ENCODE measurements around the gene GABRR2.

The GABRR2 gene

DNA sequence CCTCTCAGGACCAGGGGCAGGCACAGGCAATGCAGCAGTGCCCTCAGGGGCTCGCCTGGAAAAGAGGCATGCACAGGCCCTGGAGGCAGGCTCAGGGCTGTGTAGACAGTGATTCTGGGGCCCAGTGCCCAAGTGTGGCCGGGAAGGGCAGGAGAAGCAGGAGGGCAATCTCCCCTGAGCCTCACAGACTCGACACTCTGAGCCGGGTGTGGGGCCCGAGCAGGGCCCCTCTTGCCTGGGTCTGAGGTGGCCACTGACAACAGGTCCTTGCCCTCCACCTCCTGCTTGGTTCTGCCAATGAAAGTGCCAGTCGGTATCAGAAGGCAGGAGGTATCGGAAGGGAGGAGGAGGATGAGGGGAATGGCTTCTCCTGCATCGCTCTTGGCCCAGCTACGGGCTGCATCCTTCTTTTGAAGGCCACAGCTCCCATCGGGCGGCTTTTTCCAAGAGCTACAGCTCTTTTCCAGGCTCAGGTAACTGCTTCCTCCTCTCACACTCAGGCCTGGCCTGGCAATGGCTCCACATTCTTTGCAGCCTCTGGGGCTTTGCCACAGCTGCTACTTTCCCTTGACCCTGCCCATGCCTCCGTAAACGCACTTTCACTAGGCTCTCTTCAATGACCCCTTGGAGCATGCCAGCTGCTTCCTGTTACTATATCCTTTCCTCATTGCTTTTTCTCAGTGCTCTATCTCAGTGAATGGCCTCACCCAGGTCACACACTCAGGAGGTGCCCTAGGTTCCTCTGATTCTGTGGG is 24.5 kb downstream of the GABRR2 start:
- no peak for DNase-seq

DNA sequence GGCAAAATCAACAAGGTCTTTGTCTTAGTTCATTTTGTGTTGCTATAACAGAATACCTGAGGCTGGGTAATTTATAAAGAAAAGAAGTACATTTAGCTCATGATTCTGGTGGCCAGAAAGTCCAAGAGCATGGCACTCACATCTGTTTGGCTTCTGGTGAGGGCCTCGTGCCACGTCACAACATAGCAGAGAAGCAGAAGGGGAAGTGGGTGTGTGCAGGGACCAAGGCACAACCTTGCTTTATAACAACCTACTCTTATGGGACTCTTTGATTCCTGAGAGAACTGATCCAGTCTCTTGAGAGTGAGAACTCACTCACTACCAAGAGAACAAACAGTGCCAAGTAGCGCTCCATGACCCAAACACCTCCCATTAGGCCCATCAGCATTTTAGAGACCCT is 25.4 kb downstream of the GABRR2 start:
- no peak for DNase-seq

GRCh38 chr6:89287351-89288028 is 27.6 kb downstream of the GABRR2 start:
- no peak for DNase-seq

GRCh38 chr6:89286516-89286915 is 28.6 kb downstream of the GABRR2 start:
- no peak for DNase-seq

DNA sequence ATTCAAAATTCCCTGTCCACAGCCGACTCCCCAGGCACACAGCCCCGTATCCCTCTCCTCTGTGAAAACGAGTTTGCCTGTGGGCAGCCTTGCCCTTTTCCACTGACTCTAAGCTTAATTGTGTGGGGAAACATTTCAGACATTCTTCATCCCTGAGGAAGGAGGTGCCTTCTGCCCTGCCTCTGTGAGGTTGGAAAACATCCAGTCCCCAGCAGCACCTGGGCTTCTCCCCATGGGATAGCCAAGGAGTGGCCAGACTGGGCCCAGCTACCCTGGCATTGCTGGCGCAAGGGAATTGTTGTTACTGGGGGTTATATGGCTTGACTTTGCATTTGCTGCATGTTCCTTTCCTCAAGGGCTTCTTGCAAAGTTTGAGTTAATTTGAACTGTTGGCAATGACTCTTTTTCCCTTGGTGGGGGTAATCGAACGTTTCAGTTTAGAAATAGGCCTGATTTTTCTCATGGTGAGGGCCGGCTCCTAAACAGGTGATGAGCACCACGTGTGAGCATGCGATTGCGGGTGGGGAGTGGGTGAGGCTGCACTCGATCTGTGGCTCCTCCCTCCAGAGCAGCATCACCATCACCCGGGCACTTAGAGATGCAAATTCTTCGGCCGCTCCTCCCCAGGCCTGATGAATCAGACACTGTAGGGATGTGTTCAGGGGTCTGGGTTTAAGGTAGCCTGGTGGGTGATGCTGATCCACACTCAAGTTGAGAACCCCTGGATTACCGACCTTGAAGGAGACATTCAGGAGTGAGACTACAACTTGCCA is 29.9 kb downstream of the GABRR2 start:
- DNase-seq = no peak

- DNase-seq = no peak
These were observed 31.0 kb downstream of the GABRR2 start for GRCh38 chr6:89284081-89284480.

GRCh38 chr6:89282749-89283148 is 32.4 kb downstream of the GABRR2 start:
- no peak for DNase-seq

- DNase-seq = no peak
These were observed 33.3 kb downstream of the GABRR2 start for GRCh38 chr6:89281779-89282246.

- no peak for DNase-seq
These were observed 36.1 kb downstream of the GABRR2 start for GRCh38 chr6:89278956-89279355.

- DNase-seq = no peak
These were observed 39.2 kb downstream of the GABRR2 start for GRCh38 chr6:89275900-89276299.

- no peak for DNase-seq
These were observed 41.3 kb downstream of the GABRR2 start for GRCh38 chr6:89273816-89274215.

GRCh38 chr6:89272596-89272995 is 42.5 kb downstream of the GABRR2 start:
- no peak for DNase-seq

DNA sequence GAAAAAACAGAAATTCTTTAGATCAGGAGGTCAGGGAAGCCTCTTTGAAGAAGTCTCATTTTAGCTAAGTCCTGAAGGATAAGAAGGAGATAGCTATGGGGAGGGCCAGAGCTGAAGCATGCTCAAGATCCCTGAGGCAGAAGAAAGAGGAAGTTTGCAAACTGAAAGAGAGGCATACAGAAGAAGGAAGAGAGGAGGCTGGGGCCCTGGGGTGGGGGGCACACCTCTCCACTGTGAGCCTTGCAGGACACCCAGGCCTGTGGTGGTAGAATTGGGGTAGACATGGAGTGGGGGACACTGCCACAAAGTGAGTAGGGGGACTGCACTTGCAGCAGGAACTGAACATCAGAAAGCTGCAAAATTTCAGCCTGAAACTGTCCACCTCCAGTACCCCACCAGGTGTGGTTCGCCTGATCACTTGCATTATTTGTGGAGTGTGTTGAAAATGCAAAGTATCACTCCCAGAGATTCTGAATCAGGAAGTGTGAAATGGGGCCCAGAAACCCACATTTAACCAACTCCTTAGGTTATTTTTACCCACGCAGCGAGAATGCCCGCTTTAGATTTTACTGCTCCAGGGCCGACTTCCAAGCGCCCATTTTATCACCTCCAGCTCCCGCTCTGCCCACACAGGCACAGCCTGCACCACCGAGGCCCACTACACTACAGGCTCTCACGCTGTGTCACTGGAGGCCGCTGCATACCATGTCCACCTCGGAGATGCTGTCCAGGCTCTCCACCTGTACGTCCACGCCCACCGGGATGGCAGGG is 44.0 kb downstream of the GABRR2 start:
- no peak for DNase-seq

- DNase-seq = no peak
These were observed 45.1 kb downstream of the GABRR2 start for GRCh38 chr6:89269981-89270380.

- DNase-seq = no peak
These were observed 45.8 kb downstream of the GABRR2 start for GRCh38 chr6:89269252-89269651.

DNA sequence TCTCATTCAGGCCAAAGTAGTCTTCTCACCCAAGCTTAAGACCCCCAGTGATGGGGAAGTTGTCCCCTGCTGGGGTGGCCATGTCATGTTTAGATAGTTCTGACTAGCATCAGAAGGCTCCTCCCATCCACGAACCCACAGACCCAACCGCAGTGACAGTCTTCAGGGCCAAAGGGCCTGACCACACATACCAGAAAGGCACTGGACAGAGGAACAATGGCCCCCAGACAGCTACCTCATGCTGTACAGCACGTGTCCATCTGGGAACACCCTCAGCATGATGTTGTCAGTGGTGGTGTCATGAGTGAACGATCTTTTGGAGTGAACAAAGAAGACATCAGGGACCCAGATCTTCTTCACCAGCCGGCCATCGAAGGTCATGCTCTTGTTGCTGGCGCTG is 46.3 kb downstream of the GABRR2 start:
- DNase-seq = no peak

DNA sequence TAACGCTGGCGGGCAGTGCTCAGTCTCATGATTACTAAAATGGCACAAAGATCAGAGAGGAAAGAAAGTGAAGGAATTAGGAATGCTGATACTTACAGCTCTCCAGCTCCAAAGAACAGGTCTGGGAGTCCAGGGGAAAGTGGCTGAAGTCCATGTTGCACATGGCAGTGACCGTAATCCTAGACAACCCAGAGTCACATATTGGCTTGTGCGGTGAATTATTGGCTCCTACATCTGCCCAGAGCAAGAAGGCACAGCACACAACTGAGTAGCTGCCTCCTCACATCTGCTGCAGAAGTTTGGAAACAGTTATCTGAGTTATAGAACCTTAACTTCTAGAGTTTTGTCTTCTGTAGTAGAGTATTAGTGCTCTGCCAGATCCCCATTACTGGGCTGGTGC is 47.2 kb downstream of the GABRR2 start:
- DNase-seq = no peak

GRCh38 chr6:89264296-89264695 is 50.8 kb downstream of the GABRR2 start:
- DNase-seq = no peak

DNA sequence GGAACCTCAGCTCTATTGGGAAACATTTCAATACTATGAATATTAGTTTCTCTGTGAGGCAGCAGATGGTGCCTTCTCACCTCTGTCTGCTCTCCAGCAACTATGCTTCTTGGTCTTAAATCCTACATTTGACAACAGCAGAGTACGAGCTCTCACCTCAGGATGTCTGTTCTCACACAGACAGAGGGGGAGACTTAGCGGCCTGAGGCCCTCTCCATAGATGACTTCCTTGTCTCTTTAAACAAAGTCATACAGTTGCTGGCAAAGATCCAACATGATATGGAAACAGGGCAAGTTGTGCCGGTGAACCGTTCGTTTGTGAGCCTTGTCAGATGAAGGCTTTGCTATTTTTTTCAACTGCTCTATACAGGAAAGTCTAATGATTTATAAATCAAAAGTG is 54.3 kb downstream of the GABRR2 start:
- no peak for DNase-seq

GRCh38 chr6:89260310-89260709 is 54.8 kb downstream of the GABRR2 start:
- no peak for DNase-seq

DNA sequence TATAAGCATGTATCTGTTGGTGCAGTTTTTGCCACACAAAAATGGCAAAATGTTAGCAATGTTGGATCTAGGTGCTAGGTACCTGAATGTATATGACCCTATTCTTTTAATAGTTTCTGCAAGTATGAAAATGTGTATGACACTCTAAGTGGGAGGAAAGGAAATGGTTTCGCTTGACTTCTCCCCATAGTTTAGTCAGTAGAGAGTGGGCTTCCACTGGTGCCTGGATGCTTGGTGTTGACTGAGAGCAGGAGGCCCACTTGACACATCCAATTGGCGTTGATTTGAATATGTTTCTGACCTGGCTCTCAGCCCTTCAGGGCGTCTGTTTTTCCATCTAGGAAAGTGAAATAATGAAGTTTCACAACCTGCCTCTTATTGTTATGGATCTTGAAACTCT is 56.2 kb downstream of the GABRR2 start:
- no peak for DNase-seq

DNA sequence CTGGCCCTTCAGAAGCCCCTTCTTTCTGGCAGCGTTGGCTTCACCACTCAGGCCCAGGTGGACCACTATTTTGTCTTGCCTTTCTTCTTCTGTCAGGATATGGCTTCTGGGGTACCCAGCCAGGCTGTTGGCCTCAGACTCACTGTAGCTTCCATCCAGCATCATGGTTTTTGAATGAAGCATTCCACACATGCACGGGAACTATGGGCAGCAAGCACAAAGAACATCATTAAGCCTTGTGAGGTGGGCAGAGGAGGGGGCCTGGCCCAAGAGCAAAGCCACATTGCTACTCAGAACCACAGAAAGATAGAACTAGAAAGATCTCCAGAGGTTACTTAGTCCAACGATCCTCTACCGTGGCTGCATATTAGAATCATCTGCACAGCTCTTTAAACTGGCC is 57.3 kb downstream of the GABRR2 start:
- no peak for DNase-seq

GRCh38 chr6:89257346-89257745 is 57.8 kb downstream of the GABRR2 start:
- no peak for DNase-seq

All from T1000 (cell line).